ENCODE data around the gene BCKDHB.
"Not testable (repeated sequence)": the region's sequence is repeated elsewhere in the genome, so short reads cannot be mapped to it uniquely, and the experiment has no call there.

Gene BCKDHB

GRCh38 chr6:80271074-80271473, 164.6 kb downstream of the BCKDHB start:
- no peak for DNase-seq

- no peak for DNase-seq
Measured at GRCh38 chr6:80272988-80273387, 166.5 kb downstream of the BCKDHB start.

GRCh38 chr6:80276861-80277260, 170.4 kb downstream of the BCKDHB start:
- DNase-seq, result no peak

GRCh38 chr6:80277501-80277900, 171.0 kb downstream of the BCKDHB start:
- DNase-seq, result no peak

GRCh38 chr6:80280262-80281010, 174.0 kb downstream of the BCKDHB start:
- no peak for DNase-seq

- no peak for DNase-seq
Measured at GRCh38 chr6:80282913-80283554, 176.6 kb downstream of the BCKDHB start.

GRCh38 chr6:80287112-80287511, 180.6 kb downstream of the BCKDHB start:
- DNase-seq, result no peak

GRCh38 chr6:80287607-80288006, 181.1 kb downstream of the BCKDHB start:
- DNase-seq, result no peak

- DNase-seq, result no peak
Measured at GRCh38 chr6:80289727-80290126, 183.3 kb downstream of the BCKDHB start.

- DNase-seq, result not testable (repeated sequence)
Measured at GRCh38 chr6:80294531-80294930, 188.1 kb downstream of the BCKDHB start.

GRCh38 chr6:80302716-80303115, 196.2 kb downstream of the BCKDHB start:
- no peak for DNase-seq

GRCh38 chr6:80304014-80304413, 197.5 kb downstream of the BCKDHB start:
- DNase-seq, result no peak

- DNase-seq, result no peak
Measured at GRCh38 chr6:80314531-80314930, 208.1 kb downstream of the BCKDHB start.

- no peak for DNase-seq
Measured at GRCh38 chr6:80316686-80317231, 210.3 kb downstream of the BCKDHB start.

- DNase-seq, result no peak
Measured at GRCh38 chr6:80319196-80319595, 212.7 kb downstream of the BCKDHB start.

GRCh38 chr6:80321011-80321410, 214.5 kb downstream of the BCKDHB start:
- no peak for DNase-seq

- no peak for DNase-seq
Measured at GRCh38 chr6:80325742-80326141, 219.3 kb downstream of the BCKDHB start.

GRCh38 chr6:80328652-80329051, 222.2 kb downstream of the BCKDHB start:
- no peak for DNase-seq

GRCh38 chr6:80329496-80329895, 223.0 kb downstream of the BCKDHB start:
- no peak for DNase-seq

GRCh38 chr6:80330961-80331360, 224.5 kb downstream of the BCKDHB start:
- DNase-seq, result no peak

GRCh38 chr6:80331522-80331921, 225.1 kb downstream of the BCKDHB start:
- no peak for DNase-seq

- DNase-seq, result no peak
Measured at GRCh38 chr6:80331974-80332373, 225.5 kb downstream of the BCKDHB start.

- DNase-seq, result no peak
Measured at GRCh38 chr6:80333342-80333741, 226.9 kb downstream of the BCKDHB start.

GRCh38 chr6:80335121-80335531, 228.7 kb downstream of the BCKDHB start:
- DNase-seq, result no peak
